Esophagus muscularis mucosa (tissue), 3 donors: ENCODE results near the gene DNAH10.

Experiments used
- CTCF ChIP-seq, 3 experiments: fragments of 200-600 bp in 2 of 3; fragments of 450-650 bp in 1 of 3; sonication (generic) in 2 of 3; IDR thresholded peaks; one replicate each; pipeline ENCODE4 v1.5.1; 2017 to 2019; ENCODE audit warnings: antibody characterized with exemption in 3 of 3, mild to moderate bottlenecking in 2 of 3, moderate library complexity in 1 of 3
- POLR2A ChIP-seq: fragments of 450-650 bp; IDR thresholded peaks from one replicate; pipeline ENCODE4 v1.6.1; 2017; ENCODE audit warnings: antibody characterized with exemption, moderate library complexity, mild to moderate bottlenecking, low read depth

GRCh38 chr12:123954647-123955350 lies 192.7 kb downstream of the DNAH10 start:
- TF ChIP-seq POLR2A, result no peak
- no peak for TF ChIP-seq CTCF (IDR thresholded peaks at IDR 0.05)
